Esophagus squamous epithelium (tissue), 4 donors: ENCODE data around the gene SAMM50.

Experiments
- CTCF ChIP-seq, 6 experiments: fragments of 450-650 bp in 4 of 6; fragments of 200-600 bp in 2 of 6; sonication (generic) in 2 of 6; IDR thresholded peaks; one replicate each; pipeline ENCODE4 v1.5.1; 2016 to 2019; ENCODE audit warnings: antibody characterized with exemption in 6 of 6, mild to moderate bottlenecking in 4 of 6, moderate library complexity in 4 of 6
- POLR2A ChIP-seq, 4 donors: fragments of 450-650 bp; IDR thresholded peaks; one replicate each; pipeline ENCODE4 v1.6.1; 2017; ENCODE audit warnings: antibody characterized with exemption in 4 of 4, mild to moderate bottlenecking in 4 of 4, moderate library complexity in 3 of 4

GRCh38 chr22:43911351-43911750 lies 43.9 kb upstream of the SAMM50 start:
- TF ChIP-seq CTCF (IDR thresholded peaks at IDR 0.05), result no peak
- TF ChIP-seq POLR2A (IDR thresholded peaks at IDR 0.05), result no peak
